Activated T-cell treated with anti-CD3 and anti-CD28 coated beads, Interleukin-2, amount 50 U/mL, for 4 hours (primary cell): Measurements from ENCODE around the gene LRRC4C. TPM values are rescaled to one million over a fixed set of nuclear protein-coding genes. Genes with fewer than 3 reads are reported as not detected.

Experiments used
- ATAC-seq, 2 donors: fragments of 200-7000 bp; cut with Tn5 transposase; one replicate each; pipeline ENCODE4 v1.10.0; 2021
- DNase-seq: peaks from one replicate; pipeline ENCODE4 v3.0.0-alpha.2; 2020
- H3K27me3 Mint-ChIP-seq: one replicate; pipeline ENCODE4 v1.8.0; 2021; ENCODE audit warnings: low read depth, mixed read lengths
- H3K36me3 Mint-ChIP-seq: one replicate; pipeline ENCODE4 v1.8.0; 2022; ENCODE audit warnings: mixed read lengths; ENCODE audit not compliant: insufficient read depth
- H3K4me1 Mint-ChIP-seq: one replicate; pipeline ENCODE4 v1.8.0; 2021; ENCODE audit warnings: low read depth, mixed read lengths
- H3K4me3 Mint-ChIP-seq: one replicate; pipeline ENCODE4 v1.8.0; 2021; ENCODE audit warnings: mild to moderate bottlenecking, moderate library complexity, mixed read lengths
- H3K9me3 Mint-ChIP-seq: one replicate; pipeline ENCODE4 v1.8.0; 2021; ENCODE audit warnings: mixed read lengths
- total RNA-seq, 3 donors: library from RNA; stranded (reverse); gene quantifications; one replicate each; pipeline ENCODE4 v1.2.1, GENCODE V29; 2021

The LRRC4C gene
- total RNA-seq, 3 donors from 2014 or later, result not detected

GRCh38 chr11:40293655-40294348 lies 1165.7 kb downstream of the LRRC4C start:
- Mint-ChIP-seq H3K36me3 (no peaks in the 10 kb centered on the region), H3K9me3 (no peaks in the 10 kb centered on the region), H3K4me3 (peak overlapping the region; percentile 70), H3K27me3 (peaks cover 20% of the 10 kb centered on the region), H3K4me1 (peaks cover 9% of the 10 kb centered on the region)
- DNase-seq (no peak), ATAC-seq (peak; percentile 28 to 75)

GRCh38 chr11:40292721-40293508 lies 1166.5 kb downstream of the LRRC4C start:
- H3K4me3 Mint-ChIP-seq, result peak overlapping the region; percentile 38
- DNase-seq (no peak), ATAC-seq (no peak)
- no peaks in the 10 kb centered on the region for H3K9me3 Mint-ChIP-seq
- H3K4me1 Mint-ChIP-seq, result peaks cover 9% of the 10 kb centered on the region
- H3K36me3 Mint-ChIP-seq, result no peaks in the 10 kb centered on the region
- H3K27me3 Mint-ChIP-seq, result peaks cover 20% of the 10 kb centered on the region

GRCh38 chr11:40291741-40292140 lies 1167.7 kb downstream of the LRRC4C start:
- peaks cover 9% of the 10 kb centered on the region for H3K4me1 Mint-ChIP-seq
- H3K4me3 Mint-ChIP-seq, result no peak overlapping the region
- H3K9me3 Mint-ChIP-seq, result no peaks in the 10 kb centered on the region
- H3K36me3 Mint-ChIP-seq, result no peaks in the 10 kb centered on the region
- no peak for DNase-seq
- ATAC-seq, result no peak
- peaks cover 20% of the 10 kb centered on the region for H3K27me3 Mint-ChIP-seq

GRCh38 chr11:40291329-40291728 lies 1168.1 kb downstream of the LRRC4C start:
- Mint-ChIP-seq H3K4me1 (peaks cover 9% of the 10 kb centered on the region), H3K9me3 (no peaks in the 10 kb centered on the region), H3K4me3 (no peak overlapping the region), H3K36me3 (no peaks in the 10 kb centered on the region), H3K27me3 (peaks cover 20% of the 10 kb centered on the region)
- DNase-seq (no peak), ATAC-seq (no peak)

GRCh38 chr11:40290171-40290631 lies 1169.3 kb downstream of the LRRC4C start:
- H3K9me3 Mint-ChIP-seq, result no peaks in the 10 kb centered on the region
- DNase-seq (no peak), ATAC-seq (no peak)
- no peak overlapping the region for H3K4me3 Mint-ChIP-seq
- no peaks in the 10 kb centered on the region for H3K36me3 Mint-ChIP-seq
- H3K4me1 Mint-ChIP-seq, result peaks cover 9% of the 10 kb centered on the region
- peaks cover 20% of the 10 kb centered on the region for H3K27me3 Mint-ChIP-seq

- Mint-ChIP-seq H3K9me3 (no peaks in the 10 kb centered on the region), H3K27me3 (peaks cover 19% of the 10 kb centered on the region)
- no peak for ATAC-seq
Observed at GRCh38 chr11:40289370-40289769, 1170.1 kb downstream of the LRRC4C start.

GRCh38 chr11:40287916-40288803 lies 1171.3 kb downstream of the LRRC4C start:
- no peak overlapping the region for H3K4me3 Mint-ChIP-seq
- no peaks in the 10 kb centered on the region for H3K9me3 Mint-ChIP-seq
- DNase-seq (no peak), ATAC-seq (no peak)
- peaks cover 8% of the 10 kb centered on the region for H3K27me3 Mint-ChIP-seq
- H3K36me3 Mint-ChIP-seq, result no peaks in the 10 kb centered on the region
- H3K4me1 Mint-ChIP-seq, result peaks cover 2% of the 10 kb centered on the region

More at GRCh38 chr11:40289370-40289769, 1170.1 kb downstream of the LRRC4C start:
- H3K36me3 Mint-ChIP-seq, result no peaks in the 10 kb centered on the region
- H3K4me3 Mint-ChIP-seq, result no peak overlapping the region
- peaks cover 9% of the 10 kb centered on the region for H3K4me1 Mint-ChIP-seq
- no peak for DNase-seq

GRCh38 chr11:40286137-40286536 lies 1173.3 kb downstream of the LRRC4C start:
- H3K4me3 Mint-ChIP-seq, result no peak overlapping the region
- no peaks in the 10 kb centered on the region for H3K9me3 Mint-ChIP-seq
- DNase-seq (no peak), ATAC-seq (no peak)
- H3K27me3 Mint-ChIP-seq, result no peaks in the 10 kb centered on the region
- no peaks in the 10 kb centered on the region for H3K4me1 Mint-ChIP-seq
- no peaks in the 10 kb centered on the region for H3K36me3 Mint-ChIP-seq

- no peaks in the 10 kb centered on the region for H3K4me1 Mint-ChIP-seq
- H3K9me3 Mint-ChIP-seq, result no peaks in the 10 kb centered on the region
- DNase-seq (no peak), ATAC-seq (no peak)
- H3K4me3 Mint-ChIP-seq, result no peak overlapping the region
- no peaks in the 10 kb centered on the region for H3K36me3 Mint-ChIP-seq
- no peaks in the 10 kb centered on the region for H3K27me3 Mint-ChIP-seq
Observed at GRCh38 chr11:40285558-40285957, 1173.9 kb downstream of the LRRC4C start.

- no peaks in the 10 kb centered on the region for H3K27me3 Mint-ChIP-seq
- H3K4me1 Mint-ChIP-seq, result no peaks in the 10 kb centered on the region
- H3K4me3 Mint-ChIP-seq, result no peak overlapping the region
- DNase-seq (no peak), ATAC-seq (no peak)
- H3K9me3 Mint-ChIP-seq, result peaks cover 7% of the 10 kb centered on the region
- H3K36me3 Mint-ChIP-seq, result no peaks in the 10 kb centered on the region
Observed at GRCh38 chr11:40281052-40281580, 1178.3 kb downstream of the LRRC4C start.

GRCh38 chr11:40280159-40281051 lies 1179.0 kb downstream of the LRRC4C start:
- DNase-seq (no peak), ATAC-seq (no peak)
- Mint-ChIP-seq H3K4me3 (no peak overlapping the region), H3K9me3 (peaks cover 11% of the 10 kb centered on the region), H3K27me3 (no peaks in the 10 kb centered on the region), H3K36me3 (no peaks in the 10 kb centered on the region), H3K4me1 (no peaks in the 10 kb centered on the region)

- peaks cover 15% of the 10 kb centered on the region for H3K9me3 Mint-ChIP-seq
- H3K4me3 Mint-ChIP-seq, result no peak overlapping the region
- DNase-seq (no peak), ATAC-seq (no peak)
- no peaks in the 10 kb centered on the region for H3K27me3 Mint-ChIP-seq
- no peaks in the 10 kb centered on the region for H3K4me1 Mint-ChIP-seq
- no peaks in the 10 kb centered on the region for H3K36me3 Mint-ChIP-seq
Observed at GRCh38 chr11:40276960-40277359, 1182.5 kb downstream of the LRRC4C start.

- H3K27me3 Mint-ChIP-seq, result no peaks in the 10 kb centered on the region
- H3K4me3 Mint-ChIP-seq, result no peak overlapping the region
- H3K36me3 Mint-ChIP-seq, result no peaks in the 10 kb centered on the region
- no peaks in the 10 kb centered on the region for H3K4me1 Mint-ChIP-seq
- peaks cover 12% of the 10 kb centered on the region for H3K9me3 Mint-ChIP-seq
- ATAC-seq (no peak), DNase-seq (no peak)
Observed at GRCh38 chr11:40274017-40274416, 1185.4 kb downstream of the LRRC4C start.
